Neural crest cell (in vitro differentiated cells): ENCODE results near the gene SLC49A3. TPM values are rescaled to one million over a fixed set of nuclear protein-coding genes. Genes with fewer than 3 reads are reported as not detected.

Experiments
- DNase-seq: peaks from one replicate; pipeline ENCODE4 v3.0.0; 2021; ENCODE audit warnings: low read depth, mixed read lengths, low spot score
- H3K27ac Mint-ChIP-seq: one replicate; pipeline ENCODE4 v1.8.0; 2021; ENCODE audit warnings: mild to moderate bottlenecking, mixed read lengths; ENCODE audit not compliant: unreplicated experiment
- H3K27me3 Mint-ChIP-seq: 2 replicates; pipeline ENCODE4 v1.8.0; 2021; ENCODE audit warnings: low read depth, mild to moderate bottlenecking, mixed read lengths
- H3K36me3 Mint-ChIP-seq: 2 replicates; pipeline ENCODE4 v1.8.0; 2021; ENCODE audit warnings: low read depth, mild to moderate bottlenecking, mixed read lengths
- H3K4me1 Mint-ChIP-seq: 2 replicates; pipeline ENCODE4 v1.8.0; 2021; ENCODE audit warnings: mixed read lengths
- H3K4me3 Mint-ChIP-seq: one replicate; pipeline ENCODE4 v1.8.0; 2021; ENCODE audit warnings: mild to moderate bottlenecking, mixed read lengths
- H3K9me3 Mint-ChIP-seq: 2 replicates; pipeline ENCODE4 v1.8.0; 2021; ENCODE audit warnings: mixed read lengths
- CTCF ChIP-seq: fragments of 200-600 bp; sonication (generic); conservative IDR thresholded peaks from 2 replicates; pipeline ENCODE4 v1.5.0; 2021; ENCODE audit warnings: antibody characterized with exemption, mild to moderate bottlenecking
- total RNA-seq: library from RNA; stranded (reverse); gene quantifications from 2 replicates; pipeline ENCODE4 v1.2.1, GENCODE V29; 2021

The SLC49A3 gene
- total RNA-seq, 1 donor from 2014 or later, result 0.91 TPM

DNA sequence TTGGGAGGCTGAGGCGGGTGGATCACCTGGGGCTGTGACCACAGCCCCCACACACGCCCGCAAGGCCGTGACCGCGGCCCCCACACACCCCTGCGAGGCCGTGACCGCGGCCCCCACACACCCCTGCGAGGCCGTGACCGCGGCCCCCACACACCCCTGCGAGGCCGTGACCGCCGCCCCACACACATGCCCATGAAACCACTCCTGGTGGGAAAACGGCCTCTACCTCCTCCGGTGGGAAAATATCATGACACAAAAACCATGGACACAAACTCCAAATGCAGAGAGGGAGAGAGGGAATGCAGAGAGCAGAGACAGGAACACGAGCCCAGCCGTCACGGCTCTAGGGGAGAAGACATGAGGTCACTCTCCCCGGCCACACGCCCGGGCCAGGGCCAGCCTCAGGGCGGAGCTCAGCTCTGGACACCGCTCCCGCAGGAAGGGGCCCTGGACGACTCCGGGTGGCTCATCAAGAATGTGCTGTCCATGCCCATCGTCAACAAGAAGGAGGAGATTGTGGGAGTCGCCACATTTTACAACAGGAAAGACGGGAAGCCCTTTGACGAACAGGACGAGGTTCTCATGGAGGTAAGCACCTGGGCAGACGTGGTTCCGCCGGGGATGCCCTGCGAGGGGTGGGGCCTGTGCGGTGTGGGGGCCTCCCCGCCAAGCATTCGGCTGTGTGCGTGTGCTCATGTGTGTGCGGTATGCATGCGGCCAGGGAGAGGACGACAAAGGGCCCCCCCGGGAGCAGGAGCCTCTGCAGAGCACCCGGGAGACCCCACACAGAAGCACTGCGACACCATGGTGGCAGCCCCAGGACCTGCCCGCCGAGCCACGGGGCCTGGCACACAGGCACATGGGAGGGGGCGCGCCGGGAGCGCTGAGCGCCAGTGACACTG is 32.3 kb downstream of the SLC49A3 start:
- Mint-ChIP-seq H3K36me3 (peaks cover 8% of the 10 kb centered on the region), H3K4me1 (peaks cover 3% of the 10 kb centered on the region), H3K27me3 (no peaks in the 10 kb centered on the region), H3K9me3 (peaks cover 12% of the 10 kb centered on the region), H3K4me3 (no peak overlapping the region), H3K27ac (no peak overlapping the region)
- no peak for TF ChIP-seq CTCF
- no peak for DNase-seq

DNA sequence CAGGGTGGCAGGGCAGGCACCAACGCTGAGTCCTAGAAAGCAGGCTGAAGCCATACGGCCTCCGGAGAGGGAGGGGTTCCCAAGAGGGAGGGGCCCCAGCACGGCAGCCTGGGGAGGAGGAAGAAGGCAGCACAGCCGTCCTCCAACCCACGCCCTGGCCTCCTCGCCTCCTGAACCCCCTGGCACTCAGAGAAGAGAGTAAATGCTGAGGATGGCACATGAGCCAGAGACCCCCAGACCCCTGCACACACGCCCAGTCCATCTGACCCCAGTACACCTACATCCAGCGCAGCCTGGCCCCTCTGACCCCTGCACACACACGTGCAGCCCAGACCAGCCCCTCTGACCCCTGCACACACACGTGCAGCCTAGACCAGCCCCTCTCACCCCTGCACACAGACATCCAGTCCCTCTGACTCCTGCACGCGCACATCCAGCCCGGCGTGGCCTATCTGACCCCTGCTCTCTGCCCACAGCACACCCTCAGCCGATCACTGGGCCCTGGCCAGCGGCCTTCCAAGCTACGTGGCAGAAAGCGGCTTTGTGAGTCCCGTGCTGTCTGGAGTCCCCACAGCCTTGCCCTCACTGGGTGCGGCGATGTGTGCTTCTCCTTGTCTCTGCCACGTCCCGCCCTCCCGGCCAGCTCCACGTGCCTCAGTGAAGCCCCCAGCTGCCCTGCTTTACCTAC is 33.3 kb downstream of the SLC49A3 start:
- H3K9me3 Mint-ChIP-seq, result peaks cover 8% of the 10 kb centered on the region
- peak overlapping the region; percentile 75 for H3K27ac Mint-ChIP-seq
- H3K4me3 Mint-ChIP-seq, result no peak overlapping the region
- TF ChIP-seq CTCF, result no peak
- DNase-seq, result no peak
- H3K27me3 Mint-ChIP-seq, result no peaks in the 10 kb centered on the region
- H3K36me3 Mint-ChIP-seq, result peaks cover 4% of the 10 kb centered on the region
- H3K4me1 Mint-ChIP-seq, result peaks cover 3% of the 10 kb centered on the region

- Mint-ChIP-seq H3K36me3 (peaks cover 3% of the 10 kb centered on the region), H3K4me3 (no peak overlapping the region), H3K9me3 (peaks cover 6% of the 10 kb centered on the region), H3K27ac (no peak overlapping the region), H3K27me3 (no peaks in the 10 kb centered on the region), H3K4me1 (peaks cover 3% of the 10 kb centered on the region)
- TF ChIP-seq CTCF, result no peak
- no peak for DNase-seq
These were observed 34.0 kb downstream of the SLC49A3 start for GRCh38 chr4:654871-655463.

GRCh38 chr4:654503-654845 is 34.5 kb downstream of the SLC49A3 start:
- Mint-ChIP-seq H3K4me3 (no peak overlapping the region), H3K27ac (no peak overlapping the region), H3K27me3 (no peaks in the 10 kb centered on the region), H3K4me1 (peaks cover 3% of the 10 kb centered on the region), H3K9me3 (peaks cover 3% of the 10 kb centered on the region), H3K36me3 (no peaks in the 10 kb centered on the region)
- TF ChIP-seq CTCF, result no peak
- no peak for DNase-seq

GRCh38 chr4:653831-654502 is 35.0 kb downstream of the SLC49A3 start:
- no peak for DNase-seq
- peaks cover 3% of the 10 kb centered on the region for H3K9me3 Mint-ChIP-seq
- peaks cover 3% of the 10 kb centered on the region for H3K4me1 Mint-ChIP-seq
- H3K36me3 Mint-ChIP-seq, result no peaks in the 10 kb centered on the region
- H3K4me3 Mint-ChIP-seq, result no peak overlapping the region
- H3K27ac Mint-ChIP-seq, result no peak overlapping the region
- no peaks in the 10 kb centered on the region for H3K27me3 Mint-ChIP-seq
- no peak for TF ChIP-seq CTCF
